NCI-H1694 treated with DMSO at 0.1 percent for 48 hours (cell line): ENCODE results near the gene PCIF1.
"Not testable (repeated sequence)": the region's sequence is repeated elsewhere in the genome, so short reads cannot be mapped to it uniquely, and the experiment has no call there.

Experiments used
- DNase-seq: peaks from one replicate; lab custom pipeline; 2025; lab: John Stamatoyannopoulos, UW

PCIF1 gene

DNA sequence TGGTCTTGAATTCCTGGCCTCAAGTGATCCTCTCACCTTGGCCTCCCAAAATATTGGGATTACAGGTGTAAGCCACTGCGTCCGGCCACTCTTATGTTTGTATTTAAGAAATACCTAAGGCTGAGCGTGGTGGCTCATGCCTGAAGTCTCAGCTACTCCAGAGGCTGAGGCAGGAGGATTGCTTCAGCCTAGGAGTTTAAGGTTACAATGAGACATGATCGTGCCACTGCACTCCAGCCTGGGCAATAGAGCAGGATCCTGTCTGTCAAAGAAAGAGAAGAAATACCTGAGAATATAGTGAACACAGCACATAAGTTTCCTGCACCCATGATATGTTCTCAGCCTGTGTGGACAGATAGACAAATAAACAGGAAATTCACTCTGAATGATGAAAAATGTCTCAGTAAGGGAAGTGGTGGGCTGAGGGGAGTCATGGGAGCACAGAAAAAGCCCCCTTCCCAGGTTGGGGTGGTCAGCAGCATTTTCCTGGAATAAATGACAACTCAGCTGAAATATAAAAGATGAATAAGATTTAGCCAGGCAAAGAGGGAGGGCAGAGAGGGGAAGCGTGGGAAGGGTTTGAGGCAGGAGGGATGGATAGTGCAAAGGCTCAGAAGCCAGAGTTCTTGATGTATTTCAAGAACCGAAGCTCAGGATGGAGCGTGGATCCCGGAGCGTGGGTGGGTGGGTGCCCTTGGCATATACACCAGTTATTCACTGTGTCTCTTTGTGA is 60.4 kb downstream of the PCIF1 start:
- no peak for DNase-seq

DNA sequence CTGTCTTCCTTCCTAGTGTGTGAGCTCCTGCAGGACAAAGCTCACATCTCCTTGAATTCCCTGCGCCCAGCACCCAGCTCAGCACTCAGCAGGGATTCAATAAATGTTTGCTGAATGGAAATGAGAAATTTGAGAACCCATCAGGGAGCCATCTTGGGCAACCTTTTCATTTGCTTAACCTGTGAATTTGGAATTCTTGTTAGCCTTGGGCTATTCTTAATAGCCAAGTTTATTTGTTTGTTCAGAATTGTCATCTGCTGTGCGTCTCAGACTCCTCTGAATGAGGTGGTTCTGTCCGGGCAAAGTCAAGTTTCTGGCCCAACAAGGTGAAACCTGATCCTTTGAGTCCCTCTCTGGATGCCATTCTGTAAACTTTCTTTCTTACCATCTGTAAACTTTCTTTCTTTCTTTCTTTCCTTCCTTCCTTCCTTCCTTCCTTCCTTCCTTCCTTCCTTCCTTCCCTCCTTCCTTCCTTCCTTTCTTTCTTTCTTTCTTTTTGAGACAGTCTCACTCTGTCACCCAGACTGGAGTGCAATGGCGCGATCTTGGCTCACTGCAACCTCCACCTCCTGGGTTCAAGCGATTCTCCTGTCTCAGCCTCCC is 61.1 kb downstream of the PCIF1 start:
- not testable (repeated sequence) for DNase-seq

DNA sequence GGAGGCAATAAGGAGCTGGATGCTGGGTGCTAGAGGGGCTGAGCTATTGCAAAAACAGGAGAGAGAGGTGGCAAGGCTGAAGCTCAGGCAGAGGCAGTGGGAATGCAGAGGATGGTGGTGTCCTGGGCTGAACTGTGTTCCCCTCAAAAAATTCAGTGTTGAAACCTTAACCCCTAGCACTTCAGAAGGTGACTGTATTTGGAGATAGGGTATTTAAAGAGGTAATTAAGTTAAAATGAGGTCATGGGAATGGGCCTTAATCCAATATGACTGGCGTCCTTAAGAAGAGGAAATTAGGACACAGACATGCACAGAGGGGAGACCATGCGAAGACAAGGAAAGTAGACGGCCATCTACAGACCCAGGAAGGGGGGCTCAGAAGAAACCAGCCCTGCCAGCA is 62.7 kb downstream of the PCIF1 start:
- DNase-seq, result no peak
